Esophagus muscularis mucosa (tissue), 4 donors: ENCODE measurements around the gene RSBN1L. TPM values are rescaled to one million over a fixed set of nuclear protein-coding genes. Genes with fewer than 3 reads are reported as not detected.

Experiments
- DNase-seq: peaks from one replicate; pipeline ENCODE4 v3.0.0-alpha.2; 2017; ENCODE audit errors: extremely low spot score
- H3K27ac ChIP-seq, 4 donors: fragments of 200-600 bp; sonication (generic); replicated peaks in 1 of 4; 1 replicate in 3 of 4; 2 replicates in 1 of 4; pipeline ENCODE4 v1.5.1; 2016 to 2019; ENCODE audit warnings: mild to moderate bottlenecking in 1 of 4
- H3K27me3 ChIP-seq, 4 donors: fragments of 200-600 bp; sonication (generic); one replicate each; pipeline versions ENCODE4 v1.5.1 to v1.6.0; 2016 to 2019
- H3K36me3 ChIP-seq, 4 donors: fragments of 200-600 bp; sonication (generic); one replicate each; pipeline ENCODE4 v1.5.1; 2016 to 2019
- H3K4me1 ChIP-seq, 4 donors: fragments of 200-600 bp; sonication (generic); one replicate each; pipeline ENCODE4 v1.5.1; 2016 to 2019
- H3K4me3 ChIP-seq, 4 donors: fragments of 200-600 bp; sonication (generic); 1 replicate in 2 of 4; 2 replicates in 2 of 4; pipeline ENCODE4 v1.5.1; 2016 to 2019; ENCODE audit warnings: mild to moderate bottlenecking in 4 of 4, moderate library complexity in 1 of 4
- H3K9me3 ChIP-seq, 4 donors: fragments of 200-600 bp; sonication (generic); 1 replicate in 3 of 4; 2 replicates in 1 of 4; pipeline ENCODE4 v1.5.1; 2016 to 2019
- EP300 ChIP-seq: sonication (generic); formaldehyde crosslinking; IDR thresholded peaks from one replicate; pipeline ENCODE4 v1.6.1; 2017; ENCODE audit warnings: antibody characterized with exemption
- POLR2A ChIP-seq: fragments of 450-650 bp; IDR thresholded peaks from one replicate; pipeline ENCODE4 v1.6.1; 2017; ENCODE audit warnings: antibody characterized with exemption, moderate library complexity, mild to moderate bottlenecking, low read depth
- POLR2AphosphoS5 ChIP-seq, 2 donors: sonication (generic); formaldehyde crosslinking; IDR thresholded peaks; one replicate each; pipeline ENCODE4 v1.6.1; 2017; ENCODE audit warnings: antibody characterized with exemption in 2 of 2
- WGBS: methylation state at CpG from one replicate; pipeline ENCODE4 v1.1.5; 2018; 5-methylcytosine and 5-hydroxymethylcytosine counted together
- intact Hi-C: fragments of 100-400 bp; cut with DNase I; formaldehyde crosslinking; loops from one replicate; pipeline ENCODE4 v1.15.1; 2023
- total RNA-seq, 4 donors: library from RNA; depleted of rRNA; stranded (reverse); fragments of >200 nt; gene quantifications; one replicate each; pipeline versions ENCODE4 v1.1.0 to v1.2.1, GENCODE V29; 2016
- TF ChIP-seq, protein P1 (sequence below), 3 experiments: fragments of 200-600 bp in 2 of 3; fragments of 450-650 bp in 1 of 3; sonication (generic) in 2 of 3; IDR thresholded peaks; one replicate each; pipeline ENCODE4 v1.5.1; 2017 to 2019; ENCODE audit warnings: antibody characterized with exemption in 3 of 3, mild to moderate bottlenecking in 2 of 3, moderate library complexity in 1 of 3

The RSBN1L gene
- total RNA-seq, 4 donors from 2014 or later, result 17.0 to 36.5 (median 25.9) TPM

DNA sequence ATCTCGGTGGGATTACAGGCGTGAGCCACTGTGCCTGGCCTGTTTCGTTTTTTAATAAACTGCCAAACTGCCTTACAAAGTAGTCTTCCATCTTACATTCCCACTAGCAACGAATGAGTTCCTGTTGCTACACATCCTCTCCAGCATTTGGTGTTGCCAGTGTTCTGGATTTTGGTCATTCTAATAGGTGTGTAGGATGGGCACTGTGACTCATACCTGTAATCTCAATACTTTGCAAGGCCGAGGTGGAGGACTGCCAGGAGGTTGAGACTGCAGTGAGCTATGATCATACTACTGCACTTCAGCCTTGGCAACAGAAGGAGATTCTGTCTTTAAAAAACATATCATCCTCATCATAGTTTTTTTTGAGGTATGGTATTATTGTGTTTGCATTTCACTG lies 21.4 kb upstream of the RSBN1L start:
- no peak for TF ChIP-seq POLR2AphosphoS5 (IDR thresholded peaks at IDR 0.05)
- no peak for TF ChIP-seq POLR2A
- TF ChIP-seq EP300, result no peak
- TF ChIP-seq, protein P1, sequence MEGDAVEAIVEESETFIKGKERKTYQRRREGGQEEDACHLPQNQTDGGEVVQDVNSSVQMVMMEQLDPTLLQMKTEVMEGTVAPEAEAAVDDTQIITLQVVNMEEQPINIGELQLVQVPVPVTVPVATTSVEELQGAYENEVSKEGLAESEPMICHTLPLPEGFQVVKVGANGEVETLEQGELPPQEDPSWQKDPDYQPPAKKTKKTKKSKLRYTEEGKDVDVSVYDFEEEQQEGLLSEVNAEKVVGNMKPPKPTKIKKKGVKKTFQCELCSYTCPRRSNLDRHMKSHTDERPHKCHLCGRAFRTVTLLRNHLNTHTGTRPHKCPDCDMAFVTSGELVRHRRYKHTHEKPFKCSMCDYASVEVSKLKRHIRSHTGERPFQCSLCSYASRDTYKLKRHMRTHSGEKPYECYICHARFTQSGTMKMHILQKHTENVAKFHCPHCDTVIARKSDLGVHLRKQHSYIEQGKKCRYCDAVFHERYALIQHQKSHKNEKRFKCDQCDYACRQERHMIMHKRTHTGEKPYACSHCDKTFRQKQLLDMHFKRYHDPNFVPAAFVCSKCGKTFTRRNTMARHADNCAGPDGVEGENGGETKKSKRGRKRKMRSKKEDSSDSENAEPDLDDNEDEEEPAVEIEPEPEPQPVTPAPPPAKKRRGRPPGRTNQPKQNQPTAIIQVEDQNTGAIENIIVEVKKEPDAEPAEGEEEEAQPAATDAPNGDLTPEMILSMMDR (IDR thresholded peaks at IDR 0.05), result no peak
- Histone ChIP-seq H3K4me1 (no peaks in the 10 kb centered on the region), H3K4me3 (no peak overlapping the region), H3K27me3 (no peaks in the 10 kb centered on the region), H3K9me3 (no peaks in the 10 kb centered on the region), H3K36me3 (no peaks in the 10 kb centered on the region), H3K27ac (no peak overlapping the region)
- DNase-seq, result no peak
- 72% methylated on average over 5 of the region's 5 CpGs for WGBS
- intact Hi-C loops, result no loop called here

- TF ChIP-seq EP300, result no peak
- no peak for TF ChIP-seq POLR2A
- no peak for TF ChIP-seq POLR2AphosphoS5 (IDR thresholded peaks at IDR 0.05)
- TF ChIP-seq, protein P1 (IDR thresholded peaks at IDR 0.05), result no peak
- peaks cover 7 to 21% (median 16%) of the 10 kb centered on the region in 4 donors for H3K36me3 ChIP-seq
- no peaks in the 10 kb centered on the region for H3K27me3 ChIP-seq
- DNase-seq, result no peak
- H3K4me3 ChIP-seq, result no peak overlapping the region
- peaks cover 3 to 11% (median 7%) of the 10 kb centered on the region in 4 donors for H3K4me1 ChIP-seq
- H3K27ac ChIP-seq, result no peak overlapping the region
- H3K9me3 ChIP-seq, result no peaks in the 10 kb centered on the region
- intact Hi-C loops, result no loop called here
Measured at GRCh38 chr7:77679608-77680007, 16.7 kb upstream of the RSBN1L start.

- DNase-seq, result no peak
- no peak for TF ChIP-seq POLR2A
- no peak for TF ChIP-seq EP300
- TF ChIP-seq POLR2AphosphoS5 (IDR thresholded peaks at IDR 0.05), result no peak
- TF ChIP-seq, protein P1 (IDR thresholded peaks at IDR 0.05), result no peak
- peaks cover 7 to 21% (median 16%) of the 10 kb centered on the region in 4 donors for H3K36me3 ChIP-seq
- H3K9me3 ChIP-seq, result no peaks in the 10 kb centered on the region
- peaks cover 3 to 18% (median 14%) of the 10 kb centered on the region in 4 donors for H3K4me1 ChIP-seq
- no peak overlapping the region for H3K27ac ChIP-seq
- WGBS, result 96% methylated on average over 7 of the region's 7 CpGs
- H3K27me3 ChIP-seq, result no peaks in the 10 kb centered on the region
- H3K4me3 ChIP-seq, result no peak overlapping the region
- intact Hi-C loops, result no loop called here
Measured at GRCh38 chr7:77680266-77680665, 16.0 kb upstream of the RSBN1L start.

DNA sequence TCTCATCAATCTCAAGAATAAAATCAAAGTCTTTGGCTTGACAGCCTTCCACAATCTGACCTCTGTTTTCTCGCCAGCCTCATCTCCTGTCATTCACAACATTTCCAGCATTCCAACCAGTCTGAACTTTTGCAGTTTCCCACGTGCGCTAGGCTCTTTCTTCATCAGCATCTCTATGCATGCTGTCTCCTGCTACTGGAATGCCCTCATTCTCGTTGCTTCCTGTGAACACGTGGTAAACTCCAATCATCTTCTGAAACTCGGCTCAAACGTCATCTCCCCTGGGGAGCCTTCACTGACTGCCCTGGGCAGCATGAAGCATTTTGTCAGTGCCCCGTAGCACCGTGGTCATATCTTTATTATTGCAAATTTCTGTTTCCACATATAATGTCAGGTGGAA lies 12.2 kb upstream of the RSBN1L start:
- TF ChIP-seq POLR2AphosphoS5 (IDR thresholded peaks at IDR 0.05), result peak; percentile 29 to 51
- TF ChIP-seq, protein P1 (IDR thresholded peaks at IDR 0.05), result no peak
- WGBS, result 60% methylated on average over 9 of the region's 9 CpGs
- Histone ChIP-seq H3K27me3 (no peaks in the 10 kb centered on the region), H3K27ac (peak overlapping the region in 3 of 4 donors; percentile 55 to 77 (median 60)), H3K9me3 (no peaks in the 10 kb centered on the region), H3K4me1 (peaks cover 11 to 48% (median 41%) of the 10 kb centered on the region in 4 donors), H3K4me3 (no peak overlapping the region), H3K36me3 (peaks cover 7 to 21% (median 17%) of the 10 kb centered on the region in 4 donors)
- intact Hi-C loops, result no loop called here
- no peak for DNase-seq

- H3K4me1 ChIP-seq, result peaks cover 11 to 57% (median 45%) of the 10 kb centered on the region in 4 donors
Measured at GRCh38 chr7:77685233-77685632, 11.0 kb upstream of the RSBN1L start.

More at GRCh38 chr7:77685233-77685632, 11.0 kb upstream of the RSBN1L start:
- TF ChIP-seq EP300, result no peak
- TF ChIP-seq POLR2AphosphoS5 (IDR thresholded peaks at IDR 0.05), result peak in 1 of 2 donors; percentile 45
- TF ChIP-seq, protein P1 (IDR thresholded peaks at IDR 0.05), result no peak
- no peak for TF ChIP-seq POLR2A
- no peak for DNase-seq
- intact Hi-C loops, result no loop called here
- Histone ChIP-seq H3K27ac (peak overlapping the region; percentile 50 to 77 (median 58)), H3K9me3 (no peaks in the 10 kb centered on the region), H3K27me3 (no peaks in the 10 kb centered on the region), H3K36me3 (peaks cover 7 to 31% (median 17%) of the 10 kb centered on the region in 4 donors), H3K4me3 (no peak overlapping the region)
- 39% methylated on average over 5 of the region's 5 CpGs for WGBS
